ENCODE measurements around the gene CCDC28B. TPM values are rescaled to one million over a fixed set of nuclear protein-coding genes. Genes with fewer than 3 reads are reported as not detected.

The CCDC28B gene
- polyA plus RNA-seq, 6 donors from 2014 or later, result 9.1 to 14.5 (median 12.3) TPM

- no peaks in the 10 kb centered on the region for H3K27me3 Mint-ChIP-seq
- peaks cover 30 to 48% (median 37%) of the 10 kb centered on the region in 3 donors for H3K4me1 Mint-ChIP-seq
- DNase-seq, result no peak
- peak overlapping the region; percentile 89 to 97 (median 93) for H3K4me3 Mint-ChIP-seq
- peak overlapping the region; percentile 79 to 97 (median 92) for H3K27ac Mint-ChIP-seq
- H3K9me3 Mint-ChIP-seq, result no peaks in the 10 kb centered on the region
- peaks cover 5 to 13% of the 10 kb centered on the region in 2 donors for H3K36me3 Mint-ChIP-seq
- no peak for ATAC-seq (ENCODE audit: low read depth in 2 of 2)
Measured at GRCh38 chr1:32181065-32181464, 19.3 kb upstream of the CCDC28B start.

DNA sequence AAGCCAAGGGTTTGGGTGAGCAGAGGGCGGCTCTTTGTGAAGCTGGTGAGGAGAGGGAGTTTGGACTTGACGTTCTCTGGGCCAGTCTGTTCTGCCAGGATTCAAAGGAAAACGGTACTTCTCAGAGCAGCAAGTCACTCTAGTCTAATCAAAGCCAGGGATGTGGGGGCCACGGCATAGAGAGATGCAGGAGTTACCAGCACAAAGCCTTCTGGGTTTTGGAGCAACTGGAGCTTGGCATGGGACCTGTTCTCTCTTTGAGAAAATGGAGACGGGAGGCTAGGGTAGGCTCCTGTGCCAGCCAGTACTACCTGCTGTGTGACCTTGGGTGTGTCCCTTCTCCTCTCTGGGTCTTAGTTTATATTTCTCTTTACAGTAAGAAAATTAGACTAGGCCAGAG lies 18.8 kb upstream of the CCDC28B start:
- Mint-ChIP-seq H3K4me1 (peaks cover 35 to 53% (median 42%) of the 10 kb centered on the region in 3 donors), H3K9me3 (no peaks in the 10 kb centered on the region), H3K27ac (peak overlapping the region in 3 of 6 donors; percentile 20 to 97 (median 74)), H3K27me3 (no peaks in the 10 kb centered on the region), H3K36me3 (peaks cover 10 to 18% of the 10 kb centered on the region in 2 donors), H3K4me3 (peak overlapping the region in 6 of 8 donors; percentile 89 to 97 (median 92))
- no peak for ATAC-seq (ENCODE audit: low read depth in 2 of 2)
- no peak for DNase-seq

- Mint-ChIP-seq H3K9me3 (no peaks in the 10 kb centered on the region), H3K4me1 (peaks cover 36 to 54% (median 42%) of the 10 kb centered on the region in 3 donors), H3K27me3 (no peaks in the 10 kb centered on the region), H3K36me3 (peaks cover 12 to 19% of the 10 kb centered on the region in 2 donors), H3K4me3 (peak overlapping the region in 2 of 8 donors; percentile 93 to 97), H3K27ac (no peak overlapping the region)
- no peak for DNase-seq
- ATAC-seq (ENCODE audit: low read depth in 2 of 2), result no peak
Measured at GRCh38 chr1:32182060-32182459, 18.3 kb upstream of the CCDC28B start.

DNA sequence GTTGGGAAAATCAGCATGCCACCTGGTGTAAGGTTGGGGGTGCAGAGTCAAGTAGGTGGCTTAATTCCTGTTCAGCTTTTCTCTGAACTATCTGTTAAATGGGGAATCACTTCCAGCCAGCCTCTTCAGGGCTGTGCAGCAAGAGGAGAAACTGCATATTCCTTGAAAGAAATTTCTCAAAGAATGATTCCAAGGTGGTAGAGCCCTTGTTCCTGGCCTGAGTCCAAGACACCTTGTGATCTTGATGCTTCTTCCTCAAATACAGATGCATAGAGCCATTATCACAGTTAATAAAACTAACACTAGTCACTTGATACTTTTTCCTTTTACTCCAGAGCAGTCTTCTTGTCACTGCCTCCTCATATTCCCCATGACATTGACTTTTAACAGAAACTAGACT lies 15.7 kb upstream of the CCDC28B start:
- H3K4me1 Mint-ChIP-seq, result peaks cover 36 to 52% (median 41%) of the 10 kb centered on the region in 3 donors
- H3K27me3 Mint-ChIP-seq, result no peaks in the 10 kb centered on the region
- H3K9me3 Mint-ChIP-seq, result no peaks in the 10 kb centered on the region
- ATAC-seq (ENCODE audit: low read depth in 2 of 2), result no peak
- H3K27ac Mint-ChIP-seq, result no peak overlapping the region
- peaks cover 12 to 19% of the 10 kb centered on the region in 2 donors for H3K36me3 Mint-ChIP-seq
- no peak overlapping the region for H3K4me3 Mint-ChIP-seq
- DNase-seq, result no peak

- Mint-ChIP-seq H3K27me3 (no peaks in the 10 kb centered on the region), H3K4me3 (peak overlapping the region in 1 of 8 donors; percentile 30), H3K4me1 (peaks cover 25 to 42% (median 32%) of the 10 kb centered on the region in 3 donors), H3K9me3 (no peaks in the 10 kb centered on the region), H3K27ac (peak overlapping the region in 1 of 6 donors; percentile 26), H3K36me3 (peaks cover 12 to 19% of the 10 kb centered on the region in 2 donors)
- DNase-seq, result no peak
- ATAC-seq (ENCODE audit: low read depth in 2 of 2), result no peak
Measured at GRCh38 chr1:32186077-32186476, 14.3 kb upstream of the CCDC28B start.

DNA sequence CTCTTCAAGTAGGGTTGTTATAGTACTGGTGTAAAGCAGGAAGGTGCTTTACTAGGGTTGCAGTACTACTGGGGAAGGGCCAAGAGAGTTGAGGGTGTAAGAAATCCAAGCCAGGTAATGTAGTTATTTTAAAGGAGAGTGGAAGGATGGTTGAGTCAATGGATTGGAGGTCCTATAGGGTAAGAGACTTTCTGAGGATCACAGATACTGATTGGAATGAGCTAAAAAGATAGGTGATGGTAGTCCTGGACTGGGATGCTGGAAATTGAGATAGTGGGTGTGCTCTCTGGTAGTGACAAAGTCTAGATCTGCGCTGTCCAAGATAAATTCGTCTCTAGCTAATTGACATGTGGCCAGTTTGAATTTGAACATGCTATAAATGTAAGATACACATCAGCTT lies 13.9 kb upstream of the CCDC28B start:
- Mint-ChIP-seq H3K4me1 (peaks cover 21 to 38% (median 28%) of the 10 kb centered on the region in 3 donors), H3K27me3 (no peaks in the 10 kb centered on the region), H3K36me3 (peaks cover 15 to 19% of the 10 kb centered on the region in 2 donors), H3K27ac (peak overlapping the region in 1 of 6 donors; percentile 3), H3K4me3 (peak overlapping the region in 1 of 8 donors; percentile 30), H3K9me3 (no peaks in the 10 kb centered on the region)
- DNase-seq, result no peak
- ATAC-seq (ENCODE audit: low read depth in 2 of 2), result no peak

DNA sequence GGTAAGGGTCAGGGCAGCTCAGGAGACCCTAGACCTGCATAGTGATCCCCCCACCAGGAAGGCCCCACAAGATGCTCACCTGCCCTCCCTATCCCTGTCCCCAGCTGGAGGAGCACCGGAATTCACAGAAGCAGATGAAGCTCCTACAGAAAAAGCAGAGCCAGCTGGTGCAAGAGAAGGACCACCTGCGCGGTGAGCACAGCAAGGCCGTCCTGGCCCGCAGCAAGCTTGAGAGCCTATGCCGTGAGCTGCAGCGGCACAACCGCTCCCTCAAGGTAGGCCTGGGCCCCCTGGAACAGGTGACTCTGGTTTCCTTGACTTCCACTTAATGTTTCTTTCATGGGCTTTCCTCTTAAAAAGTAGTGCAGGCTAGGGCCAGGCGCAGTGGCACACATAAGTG lies 12.5 kb upstream of the CCDC28B start:
- ATAC-seq (ENCODE audit: low read depth in 2 of 2) (no peak), DNase-seq (no peak)
- H3K4me3 Mint-ChIP-seq, result no peak overlapping the region
- no peak overlapping the region for H3K27ac Mint-ChIP-seq
- no peaks in the 10 kb centered on the region for H3K9me3 Mint-ChIP-seq
- peaks cover 26 to 27% of the 10 kb centered on the region in 2 donors for H3K36me3 Mint-ChIP-seq
- H3K27me3 Mint-ChIP-seq, result no peaks in the 10 kb centered on the region
- H3K4me1 Mint-ChIP-seq, result peaks cover 9 to 26% (median 23%) of the 10 kb centered on the region in 3 donors

GRCh38 chr1:32192220-32192948 lies 8.0 kb upstream of the CCDC28B start:
- no peak for DNase-seq
- Mint-ChIP-seq H3K4me3 (no peak overlapping the region), H3K27me3 (no peaks in the 10 kb centered on the region), H3K4me1 (peaks cover 3 to 12% (median 5%) of the 10 kb centered on the region in 3 donors), H3K27ac (peak overlapping the region in 2 of 6 donors; percentile 67 to 86), H3K36me3 (peaks cover 17 to 29% of the 10 kb centered on the region in 2 donors), H3K9me3 (no peaks in the 10 kb centered on the region)
- no peak for ATAC-seq (ENCODE audit: low read depth in 2 of 2)

DNA sequence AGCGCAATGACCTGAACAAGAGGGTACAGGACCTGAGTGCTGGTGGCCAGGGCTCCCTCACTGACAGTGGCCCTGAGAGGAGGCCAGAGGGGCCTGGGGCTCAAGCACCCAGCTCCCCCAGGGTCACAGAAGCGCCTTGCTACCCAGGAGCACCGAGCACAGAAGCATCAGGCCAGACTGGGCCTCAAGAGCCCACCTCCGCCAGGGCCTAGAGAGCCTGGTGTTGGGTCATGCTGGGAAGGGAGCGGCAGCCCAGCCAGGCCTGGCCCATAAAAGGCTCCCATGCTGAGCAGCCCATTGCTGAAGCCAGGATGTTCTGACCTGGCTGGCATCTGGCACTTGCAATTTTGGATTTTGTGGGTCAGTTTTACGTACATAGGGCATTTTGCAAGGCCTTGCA lies 5.4 kb upstream of the CCDC28B start:
- peaks cover 17 to 29% of the 10 kb centered on the region in 2 donors for H3K36me3 Mint-ChIP-seq
- H3K27me3 Mint-ChIP-seq, result no peaks in the 10 kb centered on the region
- H3K27ac Mint-ChIP-seq, result no peak overlapping the region
- peaks cover 6 to 20% (median 9%) of the 10 kb centered on the region in 3 donors for H3K4me1 Mint-ChIP-seq
- no peak overlapping the region for H3K4me3 Mint-ChIP-seq
- ATAC-seq (ENCODE audit: low read depth in 2 of 2) (no peak), DNase-seq (no peak)
- H3K9me3 Mint-ChIP-seq, result no peaks in the 10 kb centered on the region

- ATAC-seq (ENCODE audit: low read depth in 2 of 2) (no peak), DNase-seq (no peak)
- H3K27ac Mint-ChIP-seq, result no peak overlapping the region
- no peak overlapping the region for H3K4me3 Mint-ChIP-seq
- no peaks in the 10 kb centered on the region for H3K9me3 Mint-ChIP-seq
- H3K36me3 Mint-ChIP-seq, result peaks cover 17 to 29% of the 10 kb centered on the region in 2 donors
- H3K4me1 Mint-ChIP-seq, result peaks cover 10 to 26% (median 15%) of the 10 kb centered on the region in 3 donors
- no peaks in the 10 kb centered on the region for H3K27me3 Mint-ChIP-seq
Measured at GRCh38 chr1:32195531-32195930, 4.9 kb upstream of the CCDC28B start.

DNA sequence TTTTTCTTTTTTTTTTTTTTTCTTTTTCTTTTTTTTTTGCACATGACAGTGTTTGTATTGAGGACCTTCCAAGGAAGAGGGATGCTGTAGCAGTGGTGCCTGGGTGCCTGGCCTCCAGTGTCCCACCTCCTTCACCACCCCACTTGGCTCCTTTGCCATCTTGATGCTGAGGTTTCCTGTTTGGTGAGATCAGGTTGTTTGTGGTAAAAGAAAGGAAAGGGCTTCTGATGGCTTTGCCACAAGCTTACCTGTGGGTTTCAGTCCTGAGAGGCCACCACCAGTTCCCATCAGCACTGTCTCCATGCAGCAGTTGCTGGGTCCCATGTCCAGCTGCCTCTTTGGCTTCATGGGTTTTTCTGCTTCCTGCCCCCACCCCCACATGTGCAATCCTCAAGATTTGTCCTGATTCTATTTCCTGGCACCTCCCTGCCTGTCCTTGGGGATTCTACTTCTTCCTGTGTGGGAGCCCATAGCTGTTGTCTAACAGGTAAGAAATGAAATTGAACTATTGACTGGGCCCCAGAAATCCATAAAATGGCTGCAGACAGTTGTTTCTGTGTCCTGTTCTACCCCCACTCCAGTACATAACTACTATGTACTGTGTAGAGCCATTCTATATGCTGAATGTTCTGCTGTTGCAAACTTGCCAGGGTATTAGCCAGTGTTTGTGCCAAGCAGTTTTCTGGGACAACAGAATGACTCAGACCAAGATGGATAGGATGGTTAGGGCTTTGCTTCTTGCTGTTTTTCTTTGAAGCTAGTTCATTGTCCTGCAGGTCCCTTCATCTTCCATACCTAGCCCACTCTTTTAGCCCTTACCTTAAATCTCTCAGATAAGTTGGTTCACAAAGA lies 4.2 kb upstream of the CCDC28B start:
- Mint-ChIP-seq H3K27ac (peak overlapping the region in 3 of 6 donors; percentile 8 to 94 (median 84)), H3K9me3 (no peaks in the 10 kb centered on the region), H3K27me3 (no peaks in the 10 kb centered on the region), H3K4me1 (peaks cover 11 to 27% (median 17%) of the 10 kb centered on the region in 3 donors), H3K36me3 (peaks cover 17 to 29% of the 10 kb centered on the region in 2 donors), H3K4me3 (peak overlapping the region in 1 of 8 donors; percentile 33)
- ATAC-seq (ENCODE audit: low read depth in 2 of 2) (no peak), DNase-seq (no peak)

- H3K27me3 Mint-ChIP-seq, result no peaks in the 10 kb centered on the region
- peak overlapping the region in 4 of 6 donors; percentile 37 to 85 (median 58) for H3K27ac Mint-ChIP-seq
- H3K4me1 Mint-ChIP-seq, result peaks cover 19 to 35% (median 26%) of the 10 kb centered on the region in 3 donors
- peak overlapping the region in 1 of 8 donors; percentile 87 for H3K4me3 Mint-ChIP-seq
- H3K9me3 Mint-ChIP-seq, result no peaks in the 10 kb centered on the region
- DNase-seq, result no peak
- H3K36me3 Mint-ChIP-seq, result peaks cover 11 to 21% of the 10 kb centered on the region in 2 donors
- ATAC-seq (ENCODE audit: low read depth in 2 of 2), result no peak
Measured at GRCh38 chr1:32197074-32197473, 3.3 kb upstream of the CCDC28B start.

DNA sequence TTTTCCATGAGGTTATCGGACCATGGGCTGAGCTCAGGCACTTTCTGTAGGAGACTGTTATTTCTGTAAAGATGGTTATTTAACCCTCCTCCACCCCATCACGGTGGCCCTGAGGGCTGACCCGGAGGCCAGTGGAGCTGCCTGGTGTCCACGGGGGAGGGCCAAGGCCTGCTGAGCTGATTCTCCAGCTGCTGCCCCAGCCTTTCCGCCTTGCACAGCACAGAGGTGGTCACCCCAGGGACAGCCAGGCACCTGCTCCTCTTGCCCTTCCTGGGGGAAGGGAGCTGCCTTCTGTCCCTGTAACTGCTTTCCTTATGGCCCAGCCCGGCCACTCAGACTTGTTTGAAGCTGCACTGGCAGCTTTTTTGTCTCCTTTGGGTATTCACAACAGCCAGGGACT lies 2.6 kb upstream of the CCDC28B start:
- peaks cover 8 to 16% of the 10 kb centered on the region in 2 donors for H3K36me3 Mint-ChIP-seq
- no peaks in the 10 kb centered on the region for H3K9me3 Mint-ChIP-seq
- H3K4me3 Mint-ChIP-seq, result peak overlapping the region in 2 of 8 donors; percentile 10 to 87
- no peak for DNase-seq
- no peak for ATAC-seq (ENCODE audit: low read depth in 2 of 2)
- H3K27ac Mint-ChIP-seq, result peak overlapping the region in 4 of 6 donors; percentile 50 to 80 (median 58)
- no peaks in the 10 kb centered on the region for H3K27me3 Mint-ChIP-seq
- H3K4me1 Mint-ChIP-seq, result peaks cover 24 to 41% (median 33%) of the 10 kb centered on the region in 3 donors
